IPS-20b (cell line): Measurements from ENCODE around the gene CPNE7.

Experiments
- H3K27ac ChIP-seq: one replicate; pipeline ENCODE4 v1.5.1; 2013; ENCODE audit warnings: low read length
- H3K27me3 ChIP-seq: 2 replicates; pipeline ENCODE4 v1.6.1; 2013; ENCODE audit warnings: mild to moderate bottlenecking, low read length, inconsistent platforms; ENCODE audit not compliant: insufficient read depth
- H3K36me3 ChIP-seq: 2 replicates; pipeline ENCODE4 v1.6.1; 2013; ENCODE audit warnings: low read depth, mild to moderate bottlenecking, inconsistent platforms, low read length, moderate library complexity; ENCODE audit not compliant: insufficient read depth
- H3K4me1 ChIP-seq: 2 replicates; pipeline ENCODE4 v1.6.1; 2013; ENCODE audit warnings: mild to moderate bottlenecking, control low read depth, inconsistent platforms, low read length, moderate library complexity; ENCODE audit not compliant: insufficient read depth
- H3K4me3 ChIP-seq: 2 replicates; pipeline ENCODE4 v1.5.1; 2013; ENCODE audit warnings: mild to moderate bottlenecking, low read length, inconsistent platforms
- H3K9ac ChIP-seq: 2 replicates; pipeline ENCODE4 v1.6.1; 2013; ENCODE audit warnings: low read depth, mild to moderate bottlenecking, inconsistent platforms, low read length, moderate library complexity
- H3K9me3 ChIP-seq: 2 replicates; pipeline ENCODE4 v1.6.1; 2013; ENCODE audit warnings: mild to moderate bottlenecking, low read depth, low read length, inconsistent platforms; ENCODE audit not compliant: insufficient read depth

The CPNE7 gene

GRCh38 chr16:89615176-89615575 lies 39.6 kb downstream of the CPNE7 start:
- Histone ChIP-seq H3K9ac (no peak overlapping the region), H3K9me3 (no peaks in the 10 kb centered on the region), H3K27ac (no peak overlapping the region), H3K4me1 (no peaks in the 10 kb centered on the region), H3K27me3 (no peaks in the 10 kb centered on the region), H3K36me3 (no peaks in the 10 kb centered on the region), H3K4me3 (no peak overlapping the region)

GRCh38 chr16:89615596-89616090 lies 40.1 kb downstream of the CPNE7 start:
- no peak overlapping the region for H3K9ac ChIP-seq
- no peaks in the 10 kb centered on the region for H3K27me3 ChIP-seq
- H3K36me3 ChIP-seq, result no peaks in the 10 kb centered on the region
- H3K4me3 ChIP-seq, result no peak overlapping the region
- H3K27ac ChIP-seq, result no peak overlapping the region
- H3K9me3 ChIP-seq, result no peaks in the 10 kb centered on the region
- no peaks in the 10 kb centered on the region for H3K4me1 ChIP-seq

DNA sequence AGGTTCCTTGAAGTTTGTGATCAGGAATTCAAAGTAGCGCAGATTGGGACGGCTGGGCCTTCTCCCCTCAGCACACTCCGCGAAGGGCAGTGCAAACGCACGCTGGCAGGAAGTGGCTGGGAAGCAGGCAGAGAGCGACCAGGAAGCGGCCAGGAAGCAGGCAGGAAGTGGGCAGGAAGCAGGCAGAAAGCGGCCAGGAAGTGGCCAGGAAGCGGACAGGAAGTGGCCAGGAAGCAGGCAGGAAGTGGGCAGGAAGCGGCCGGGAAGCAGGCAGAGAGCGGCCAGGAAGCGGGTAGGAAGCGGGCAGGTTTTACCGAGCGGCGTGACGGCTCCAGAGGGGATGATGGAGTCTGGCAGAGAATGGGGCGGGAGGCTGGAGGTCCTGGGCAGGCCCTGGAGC lies 41.1 kb downstream of the CPNE7 start:
- H3K4me3 ChIP-seq, result no peak overlapping the region
- H3K4me1 ChIP-seq, result no peaks in the 10 kb centered on the region
- H3K27ac ChIP-seq, result no peak overlapping the region

DNA sequence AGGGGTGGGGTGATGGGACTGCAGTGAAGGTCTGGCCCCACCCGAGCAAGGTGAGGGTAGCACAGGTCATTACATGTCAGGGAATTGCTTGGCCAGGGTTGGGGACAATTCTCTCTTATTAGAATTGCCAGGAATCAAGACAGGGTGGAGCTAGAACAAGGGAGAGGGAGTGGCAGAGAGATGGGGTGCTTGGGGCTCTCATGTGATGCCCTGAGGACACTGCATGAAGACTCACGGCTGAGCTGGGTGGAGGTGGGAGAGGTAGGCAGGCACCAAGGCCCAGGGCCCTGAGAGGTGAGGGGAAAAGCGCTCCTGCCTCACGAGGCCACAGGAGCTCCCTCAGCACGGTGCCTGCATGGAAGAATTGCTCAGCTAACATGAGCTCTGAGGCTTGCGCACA lies 41.5 kb downstream of the CPNE7 start:
- H3K9ac ChIP-seq, result no peak overlapping the region
- H3K9me3 ChIP-seq, result no peaks in the 10 kb centered on the region
- H3K27ac ChIP-seq, result no peak overlapping the region
- no peaks in the 10 kb centered on the region for H3K4me1 ChIP-seq
- H3K36me3 ChIP-seq, result no peaks in the 10 kb centered on the region
- no peak overlapping the region for H3K4me3 ChIP-seq
- no peaks in the 10 kb centered on the region for H3K27me3 ChIP-seq

More for the DNA sequence above, 41.1 kb downstream of the CPNE7 start:
- Histone ChIP-seq H3K27me3 (no peaks in the 10 kb centered on the region), H3K9ac (no peak overlapping the region), H3K9me3 (no peaks in the 10 kb centered on the region), H3K36me3 (no peaks in the 10 kb centered on the region)

DNA sequence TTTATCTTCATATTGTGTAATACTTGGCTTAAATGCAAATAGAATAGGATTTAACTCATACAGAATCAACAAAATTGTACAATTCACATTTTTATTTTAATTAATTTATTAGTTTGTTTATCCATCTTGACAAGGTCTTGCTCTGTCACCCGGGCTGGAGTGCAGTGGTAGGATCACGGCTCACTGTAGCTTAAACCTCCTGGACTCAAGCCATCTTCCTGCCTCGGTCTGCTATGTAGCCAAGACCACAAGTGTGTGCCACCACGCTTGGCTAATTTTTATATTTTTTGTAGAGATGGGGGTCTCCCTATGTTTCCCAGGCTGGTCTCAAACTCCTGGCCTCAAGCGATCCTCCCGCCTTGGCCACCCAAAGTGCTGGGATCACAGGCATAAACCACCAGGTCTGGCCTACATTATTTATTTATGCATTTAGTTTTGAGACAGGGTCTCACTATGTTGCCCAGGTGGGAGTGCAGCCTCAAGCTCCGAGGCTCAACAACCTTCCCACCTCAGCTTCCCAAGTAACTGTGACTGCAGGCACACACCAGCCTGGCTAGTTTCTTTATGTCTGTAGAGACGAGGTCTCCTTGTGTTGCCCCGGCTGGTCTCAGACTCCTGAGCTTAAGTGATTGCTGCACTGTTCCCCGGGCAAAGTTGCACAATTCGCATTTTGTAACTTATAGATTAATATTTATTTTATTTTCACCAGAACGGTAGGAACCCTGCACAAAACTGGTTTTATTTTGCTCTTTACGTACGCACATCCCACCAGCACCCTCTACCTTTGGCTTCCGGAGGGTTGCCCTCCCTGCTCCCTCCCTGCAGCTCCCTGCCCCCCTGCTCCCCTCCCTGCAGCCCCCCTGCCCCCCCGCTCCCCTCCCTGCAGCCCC lies 42.8 kb downstream of the CPNE7 start:
- Histone ChIP-seq H3K9ac (no peak overlapping the region), H3K27ac (no peak overlapping the region), H3K4me3 (no peak overlapping the region), H3K4me1 (no peaks in the 10 kb centered on the region), H3K36me3 (no peaks in the 10 kb centered on the region), H3K9me3 (no peaks in the 10 kb centered on the region), H3K27me3 (peaks cover 6% of the 10 kb centered on the region; the same call in 1 of the 2 replicates)

GRCh38 chr16:89619840-89620239 lies 44.3 kb downstream of the CPNE7 start:
- no peak overlapping the region for H3K9ac ChIP-seq
- H3K27ac ChIP-seq, result no peak overlapping the region
- peaks cover 21% of the 10 kb centered on the region for H3K27me3 ChIP-seq
- no peaks in the 10 kb centered on the region for H3K4me1 ChIP-seq
- H3K4me3 ChIP-seq, result no peak overlapping the region
- H3K36me3 ChIP-seq, result no peaks in the 10 kb centered on the region
- H3K9me3 ChIP-seq, result no peaks in the 10 kb centered on the region

DNA sequence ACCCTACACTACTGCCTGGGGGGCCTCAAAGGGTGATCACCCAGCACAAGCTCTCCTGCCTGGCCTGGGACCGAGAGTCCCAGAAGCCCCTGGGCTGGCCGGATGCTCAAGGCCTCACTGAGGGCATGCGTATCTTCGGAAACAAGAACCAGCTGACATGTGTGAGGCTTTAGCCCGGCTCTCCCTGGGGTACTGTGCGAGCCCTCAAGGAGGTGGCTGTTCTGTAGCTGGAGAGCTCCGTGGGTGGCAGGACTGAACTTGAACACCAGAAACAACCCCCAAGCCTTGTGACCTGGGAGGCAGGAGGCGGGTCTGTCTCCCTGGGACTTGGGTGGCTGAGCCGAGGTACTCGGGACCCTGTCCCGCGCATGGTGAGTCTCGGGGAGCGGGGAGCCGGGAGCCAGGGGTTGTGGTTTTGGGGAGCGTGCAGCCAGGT lies 44.9 kb downstream of the CPNE7 start:
- no peaks in the 10 kb centered on the region for H3K36me3 ChIP-seq
- H3K4me3 ChIP-seq, result no peak overlapping the region
- peaks cover 3% of the 10 kb centered on the region; the same call in 1 of the 2 replicates for H3K4me1 ChIP-seq
- H3K27ac ChIP-seq, result no peak overlapping the region
- H3K9me3 ChIP-seq, result no peaks in the 10 kb centered on the region
- no peak overlapping the region for H3K9ac ChIP-seq
- H3K27me3 ChIP-seq, result peaks cover 27% of the 10 kb centered on the region

DNA sequence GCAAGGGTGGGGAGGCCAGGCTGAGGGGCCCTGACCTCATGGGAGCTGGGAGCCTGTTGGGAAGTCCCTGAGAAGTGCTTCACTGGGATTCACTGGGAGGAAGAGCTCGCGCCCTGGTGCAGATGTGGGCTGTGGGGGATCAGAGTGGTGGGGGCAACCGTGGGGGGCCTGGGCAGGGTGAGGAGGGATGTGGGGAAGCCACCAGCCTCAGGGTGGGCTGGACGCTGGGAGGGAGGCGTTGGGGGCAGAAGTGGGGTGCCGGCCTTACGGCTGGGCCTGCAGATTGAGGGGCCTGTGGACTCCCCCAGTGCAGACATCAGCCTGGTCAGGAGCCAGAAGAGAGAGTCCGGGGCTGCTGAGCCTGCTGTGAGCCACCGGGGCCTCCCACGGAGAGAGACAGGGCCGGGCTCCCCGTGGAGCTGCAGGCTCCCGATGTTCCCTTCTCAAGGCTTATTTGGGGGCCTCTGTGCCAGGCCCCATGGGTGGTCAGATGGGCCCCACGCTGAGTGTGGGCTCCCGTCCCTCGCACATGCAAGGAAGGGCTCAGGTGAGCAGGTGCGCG lies 45.7 kb downstream of the CPNE7 start:
- H3K4me3 ChIP-seq, result no peak overlapping the region
- H3K9me3 ChIP-seq, result no peaks in the 10 kb centered on the region
- no peaks in the 10 kb centered on the region for H3K36me3 ChIP-seq
- H3K4me1 ChIP-seq, result peaks cover 4% of the 10 kb centered on the region; the same call in 1 of the 2 replicates
- no peak overlapping the region for H3K27ac ChIP-seq
- H3K9ac ChIP-seq, result no peak overlapping the region
- H3K27me3 ChIP-seq, result peaks cover 35% of the 10 kb centered on the region

DNA sequence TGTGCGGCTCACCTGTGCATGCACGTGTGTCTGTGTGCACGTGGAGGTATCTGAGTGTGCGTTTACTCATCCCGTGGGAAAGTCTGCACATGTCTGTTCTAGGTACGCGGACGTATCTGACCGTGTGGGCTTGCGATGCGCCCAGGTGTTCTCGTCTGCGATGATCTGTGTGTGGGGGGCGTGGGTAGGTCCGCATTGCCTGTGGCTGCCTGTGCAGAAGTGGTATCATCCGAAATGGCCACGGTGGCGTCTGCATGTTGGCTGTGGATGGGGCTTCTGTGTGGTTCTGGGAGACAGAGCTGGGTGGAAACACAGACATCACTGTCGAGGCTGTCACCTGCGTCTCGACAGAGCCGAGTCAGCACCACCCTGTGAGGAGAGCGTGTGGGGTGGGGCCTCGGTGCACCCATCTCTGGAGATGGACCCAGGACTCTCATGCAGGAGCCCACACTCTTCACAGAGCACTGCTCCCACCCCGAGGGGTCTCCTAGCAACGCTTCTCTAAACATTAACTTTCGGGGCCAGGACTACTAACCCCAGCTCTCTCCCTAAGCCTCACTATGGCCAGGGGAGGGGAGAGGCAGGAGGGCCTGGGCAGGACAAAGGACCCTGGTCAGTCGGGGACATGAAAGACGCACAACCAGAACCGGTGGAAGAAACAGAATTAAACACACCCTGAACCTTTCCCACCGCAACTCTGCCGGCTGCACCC lies 46.3 kb downstream of the CPNE7 start:
- H3K4me1 ChIP-seq, result peaks cover 4% of the 10 kb centered on the region; the same call in 1 of the 2 replicates
- no peak overlapping the region for H3K4me3 ChIP-seq

DNA sequence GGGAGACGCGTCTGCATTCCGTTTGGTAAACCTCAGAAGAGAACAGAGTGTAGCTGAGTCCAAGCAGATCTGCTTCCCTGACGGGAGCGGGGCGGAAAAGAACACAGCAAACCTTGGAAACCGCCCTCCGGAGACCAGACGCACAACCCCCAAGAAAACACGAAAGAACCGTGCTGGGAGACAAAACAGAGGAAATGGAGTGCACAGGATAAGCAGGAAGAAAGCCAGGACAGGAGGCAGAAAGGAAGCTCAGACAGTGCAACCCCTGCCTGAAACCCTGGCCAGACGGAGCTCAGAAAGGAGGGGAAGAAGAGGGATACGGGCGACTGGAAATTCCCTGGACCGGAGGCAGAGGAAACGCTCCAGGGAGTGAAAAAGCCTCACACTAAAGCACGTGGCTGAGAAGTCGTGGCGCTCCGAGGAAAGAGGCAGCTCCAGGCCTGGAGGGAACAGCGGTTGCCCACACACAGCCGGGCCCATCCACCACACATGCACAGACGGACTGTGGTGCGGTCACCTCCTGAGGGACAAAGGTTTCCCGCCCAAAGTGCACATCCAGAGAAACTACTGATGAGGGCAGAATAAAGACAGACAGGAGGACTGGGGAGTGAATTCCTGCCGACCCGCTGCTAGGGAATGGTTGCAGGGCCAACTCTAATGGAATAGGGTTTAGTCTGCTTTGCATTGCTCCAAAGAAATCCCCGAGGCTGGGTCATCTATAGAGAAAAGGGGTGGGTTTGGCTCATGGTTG lies 48.1 kb downstream of the CPNE7 start:
- no peak overlapping the region; the same call in 1 of the 2 replicates for H3K9ac ChIP-seq
- H3K4me1 ChIP-seq, result peaks cover 4% of the 10 kb centered on the region; the same call in 1 of the 2 replicates
- H3K27me3 ChIP-seq, result peaks cover 35% of the 10 kb centered on the region
- no peaks in the 10 kb centered on the region for H3K36me3 ChIP-seq
- H3K9me3 ChIP-seq, result no peaks in the 10 kb centered on the region
- no peak overlapping the region for H3K4me3 ChIP-seq
- no peak overlapping the region for H3K27ac ChIP-seq

More for the DNA sequence above, 46.3 kb downstream of the CPNE7 start:
- no peaks in the 10 kb centered on the region for H3K9me3 ChIP-seq
- H3K36me3 ChIP-seq, result no peaks in the 10 kb centered on the region
- H3K27ac ChIP-seq, result no peak overlapping the region
- no peak overlapping the region for H3K9ac ChIP-seq
- H3K27me3 ChIP-seq, result peaks cover 35% of the 10 kb centered on the region
